OCI-LY3 (cell line): ENCODE results near the gene SORBS1.

Experiments used
- H2AFZ ChIP-seq: fragments of 200-600, 300-600 bp; shearing (Covaris generic); 2 replicates; pipeline ENCODE4 v1.6.0; 2014; ENCODE audit warnings: antibody characterized with exemption, low read depth, low read length
- H3K27ac ChIP-seq: fragments of 200-600, 300-600 bp; sonication (generic); 2 replicates; pipeline ENCODE4 v1.5.1; 2014; ENCODE audit warnings: mild to moderate bottlenecking, low read length, moderate library complexity, mixed read lengths
- H3K27me3 ChIP-seq: fragments of 200-600, 300-600 bp; sonication (generic); 2 replicates; pipeline ENCODE4 v1.6.1; 2014; ENCODE audit warnings: low read depth, low read length, mixed read lengths
- H3K36me3 ChIP-seq: fragments of 200-600, 300-600 bp; sonication (generic); replicated peaks from 2 replicates; pipeline ENCODE3; 2014; ENCODE audit warnings: low read depth, low read length, mixed read lengths
- H3K4me1 ChIP-seq: fragments of 300-600, 200-600 bp; sonication (generic); 2 replicates; pipeline ENCODE4 v1.6.1; 2014; ENCODE audit warnings: low read length, mixed read lengths
- H3K4me2 ChIP-seq: fragments of 200-600, 300-600 bp; sonication (generic); 2 replicates; pipeline ENCODE4 v1.6.1; 2014; ENCODE audit warnings: low read length, mixed read lengths
- H3K4me3 ChIP-seq: fragments of 300-600, 200-600 bp; sonication (generic); 2 replicates; pipeline ENCODE4 v1.5.1; 2014; ENCODE audit warnings: antibody characterized with exemption, mild to moderate bottlenecking, low read length, moderate library complexity
- H3K79me2 ChIP-seq: fragments of 300-600, 200-600 bp; shearing (Covaris generic); 2 replicates; pipeline ENCODE4 v1.6.1; 2014; ENCODE audit warnings: mild to moderate bottlenecking, low read length, mixed read lengths
- H3K9ac ChIP-seq: fragments of 300-600, 200-600 bp; shearing (Covaris generic); 2 replicates; pipeline ENCODE4 v1.6.0; 2014; ENCODE audit warnings: mild to moderate bottlenecking, low read length, moderate library complexity
- H3K9me3 ChIP-seq: fragments of 200-600, 300-600 bp; shearing (Covaris generic); 2 replicates; pipeline ENCODE4 v1.6.1; 2014; ENCODE audit warnings: low read length, mixed read lengths; ENCODE audit not compliant: insufficient read depth
- H4K20me1 ChIP-seq: fragments of 200-600, 300-600 bp; sonication (generic); 2 replicates; pipeline ENCODE4 v1.6.1; 2016; ENCODE audit warnings: low read length, mixed read lengths; ENCODE audit not compliant: insufficient read depth
- EZH2phosphoT487 ChIP-seq: fragments of 200-600 bp; shearing (Covaris generic); IDR thresholded peaks from 2 replicates; pipeline ENCODE4 v1.6.1; 2018; ENCODE audit warnings: antibody characterized with exemption, mixed run types, low read depth
- TF ChIP-seq, protein P1 (sequence below): fragments of 200-600, 300-600 bp; sonication (generic); IDR thresholded peaks from 2 replicates; pipeline ENCODE4 v1.5.1; 2014; ENCODE audit warnings: antibody characterized with exemption, low read length, low read depth

The SORBS1 gene

DNA sequence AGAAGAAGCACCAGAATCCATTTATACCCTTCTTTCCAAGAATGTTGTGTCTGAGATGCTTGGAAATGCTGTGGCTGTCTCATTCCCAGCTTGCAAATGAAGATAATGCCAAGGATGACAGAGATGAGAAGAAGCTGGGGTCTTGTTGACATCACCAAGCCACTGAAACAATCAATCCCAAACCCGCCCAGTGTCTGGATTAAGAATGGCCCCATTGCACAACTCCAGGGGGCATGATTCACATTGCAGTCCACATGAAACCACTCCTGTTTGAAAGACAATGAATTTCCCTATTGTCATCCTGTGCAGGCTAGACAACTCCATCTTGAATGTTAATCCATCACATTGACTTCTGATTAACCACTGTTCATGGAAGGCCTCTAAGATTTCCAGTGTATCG, 28.6 kb downstream of the SORBS1 start:
- no peaks in the 10 kb centered on the region for H3K9me3 ChIP-seq
- H3K4me1 ChIP-seq, result peaks cover 15% of the 10 kb centered on the region
- H3K36me3 ChIP-seq, result no peaks in the 10 kb centered on the region
- H3K9ac ChIP-seq, result no peak overlapping the region
- H3K4me3 ChIP-seq, result no peak overlapping the region
- no peak overlapping the region for H3K27ac ChIP-seq
- H2AFZ ChIP-seq, result 0 out of 2 replicates have a peak overlapping the region, but pooled peaks have one; percentile 72
- H3K4me2 ChIP-seq, result no peak overlapping the region
- no peaks in the 10 kb centered on the region for H3K79me2 ChIP-seq
- no peaks in the 10 kb centered on the region for H3K27me3 ChIP-seq
- H4K20me1 ChIP-seq, result no peaks in the 10 kb centered on the region
- TF ChIP-seq, protein P1, sequence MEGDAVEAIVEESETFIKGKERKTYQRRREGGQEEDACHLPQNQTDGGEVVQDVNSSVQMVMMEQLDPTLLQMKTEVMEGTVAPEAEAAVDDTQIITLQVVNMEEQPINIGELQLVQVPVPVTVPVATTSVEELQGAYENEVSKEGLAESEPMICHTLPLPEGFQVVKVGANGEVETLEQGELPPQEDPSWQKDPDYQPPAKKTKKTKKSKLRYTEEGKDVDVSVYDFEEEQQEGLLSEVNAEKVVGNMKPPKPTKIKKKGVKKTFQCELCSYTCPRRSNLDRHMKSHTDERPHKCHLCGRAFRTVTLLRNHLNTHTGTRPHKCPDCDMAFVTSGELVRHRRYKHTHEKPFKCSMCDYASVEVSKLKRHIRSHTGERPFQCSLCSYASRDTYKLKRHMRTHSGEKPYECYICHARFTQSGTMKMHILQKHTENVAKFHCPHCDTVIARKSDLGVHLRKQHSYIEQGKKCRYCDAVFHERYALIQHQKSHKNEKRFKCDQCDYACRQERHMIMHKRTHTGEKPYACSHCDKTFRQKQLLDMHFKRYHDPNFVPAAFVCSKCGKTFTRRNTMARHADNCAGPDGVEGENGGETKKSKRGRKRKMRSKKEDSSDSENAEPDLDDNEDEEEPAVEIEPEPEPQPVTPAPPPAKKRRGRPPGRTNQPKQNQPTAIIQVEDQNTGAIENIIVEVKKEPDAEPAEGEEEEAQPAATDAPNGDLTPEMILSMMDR, result no peak
- no peak for TF ChIP-seq EZH2phosphoT487

GRCh38 chr10:95531994-95532399, 29.2 kb downstream of the SORBS1 start:
- Histone ChIP-seq H3K36me3 (no peaks in the 10 kb centered on the region), H3K9me3 (no peaks in the 10 kb centered on the region), H3K27me3 (no peaks in the 10 kb centered on the region), H3K4me2 (peak overlapping the region; percentile 24; the same call in 1 of the 2 replicates), H2AFZ (peak overlapping the region; percentile 72; the same call in 1 of the 2 replicates), H3K4me1 (peaks cover 15% of the 10 kb centered on the region), H3K9ac (no peak overlapping the region), H4K20me1 (no peaks in the 10 kb centered on the region), H3K4me3 (no peak overlapping the region), H3K27ac (no peak overlapping the region), H3K79me2 (no peaks in the 10 kb centered on the region)
- TF ChIP-seq, protein P1, result no peak
- no peak for TF ChIP-seq EZH2phosphoT487

GRCh38 chr10:95531058-95531809, 29.9 kb downstream of the SORBS1 start:
- no peak overlapping the region for H2AFZ ChIP-seq
- no peak overlapping the region for H3K4me2 ChIP-seq
- H3K36me3 ChIP-seq, result no peaks in the 10 kb centered on the region
- H3K9me3 ChIP-seq, result no peaks in the 10 kb centered on the region
- no peaks in the 10 kb centered on the region for H3K79me2 ChIP-seq
- TF ChIP-seq EZH2phosphoT487, result no peak
- TF ChIP-seq, protein P1, result no peak
- H3K9ac ChIP-seq, result no peak overlapping the region
- H3K4me1 ChIP-seq, result peaks cover 19% of the 10 kb centered on the region
- H3K27me3 ChIP-seq, result no peaks in the 10 kb centered on the region
- no peak overlapping the region for H3K4me3 ChIP-seq
- H3K27ac ChIP-seq, result no peak overlapping the region
- H4K20me1 ChIP-seq, result no peaks in the 10 kb centered on the region

GRCh38 chr10:95530561-95530960, 30.6 kb downstream of the SORBS1 start:
- Histone ChIP-seq H3K9ac (no peak overlapping the region), H3K27me3 (no peaks in the 10 kb centered on the region), H3K9me3 (no peaks in the 10 kb centered on the region), H3K27ac (no peak overlapping the region), H3K4me1 (peaks cover 19% of the 10 kb centered on the region), H3K4me3 (no peak overlapping the region), H2AFZ (no peak overlapping the region), H3K4me2 (no peak overlapping the region), H3K79me2 (no peaks in the 10 kb centered on the region), H4K20me1 (no peaks in the 10 kb centered on the region), H3K36me3 (no peaks in the 10 kb centered on the region)
- TF ChIP-seq EZH2phosphoT487, result no peak
- TF ChIP-seq, protein P1, result no peak
